Measurements from ENCODE around the gene TMEM132C.

Gene TMEM132C

DNA sequence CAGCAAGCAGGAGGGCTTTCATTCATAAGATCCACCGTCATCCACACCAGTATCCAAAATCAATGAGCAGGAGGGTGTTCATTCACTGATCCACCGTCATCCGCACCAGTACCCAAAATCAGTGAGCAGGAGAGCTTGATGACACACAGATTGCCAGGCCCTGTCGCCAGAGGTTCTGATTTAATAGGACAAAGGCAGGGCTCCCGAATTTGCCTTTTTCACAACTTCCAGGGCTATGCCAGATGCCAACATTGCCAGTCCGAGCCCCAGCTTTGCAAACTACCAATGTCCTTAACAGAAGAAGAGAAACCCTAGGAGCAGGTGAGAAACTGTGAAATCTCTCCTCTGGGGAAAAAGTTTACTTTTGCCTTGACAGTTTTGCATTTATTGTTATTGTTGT, 441.8 kb downstream of the TMEM132C start:
- Histone ChIP-seq H3K27ac (ENCODE audit: low read depth, low read length) (no peak overlapping the region), H3K9me3 (ENCODE audit: insufficient read depth, low read length) (no peaks in the 10 kb centered on the region), H3K9ac (ENCODE audit: low read length) (no peak overlapping the region), H4K20me1 (ENCODE audit: low read depth, low read length) (no peaks in the 10 kb centered on the region), H3K9me2 (replicated peaks; ENCODE audit: insufficient read depth, low read length) (no peaks in the 10 kb centered on the region), H3K4me2 (ENCODE audit: low read depth, low read length, poor library complexity, severe bottlenecking) (no peak overlapping the region), H3K79me2 (ENCODE audit: insufficient read depth, low read length) (no peaks in the 10 kb centered on the region), H3F3A (ENCODE audit: insufficient read depth) (no peaks in the 10 kb centered on the region), H2AFZ (ENCODE audit: low read depth, low read length, severe bottlenecking) (no peak overlapping the region), H3K36me3 (ENCODE audit: low read length) (no peaks in the 10 kb centered on the region), H3K27me3 (ENCODE audit: low read length) (no peaks in the 10 kb centered on the region), H3K4me3 (ENCODE audit: insufficient read depth, low read length, poor library complexity, severe bottlenecking) (no peak overlapping the region)
- no peak for TF ChIP-seq EZH2phosphoT487 (conservative IDR thresholded peaks at IDR 0.05; ENCODE audit: low read length)
- TF ChIP-seq, protein P1, sequence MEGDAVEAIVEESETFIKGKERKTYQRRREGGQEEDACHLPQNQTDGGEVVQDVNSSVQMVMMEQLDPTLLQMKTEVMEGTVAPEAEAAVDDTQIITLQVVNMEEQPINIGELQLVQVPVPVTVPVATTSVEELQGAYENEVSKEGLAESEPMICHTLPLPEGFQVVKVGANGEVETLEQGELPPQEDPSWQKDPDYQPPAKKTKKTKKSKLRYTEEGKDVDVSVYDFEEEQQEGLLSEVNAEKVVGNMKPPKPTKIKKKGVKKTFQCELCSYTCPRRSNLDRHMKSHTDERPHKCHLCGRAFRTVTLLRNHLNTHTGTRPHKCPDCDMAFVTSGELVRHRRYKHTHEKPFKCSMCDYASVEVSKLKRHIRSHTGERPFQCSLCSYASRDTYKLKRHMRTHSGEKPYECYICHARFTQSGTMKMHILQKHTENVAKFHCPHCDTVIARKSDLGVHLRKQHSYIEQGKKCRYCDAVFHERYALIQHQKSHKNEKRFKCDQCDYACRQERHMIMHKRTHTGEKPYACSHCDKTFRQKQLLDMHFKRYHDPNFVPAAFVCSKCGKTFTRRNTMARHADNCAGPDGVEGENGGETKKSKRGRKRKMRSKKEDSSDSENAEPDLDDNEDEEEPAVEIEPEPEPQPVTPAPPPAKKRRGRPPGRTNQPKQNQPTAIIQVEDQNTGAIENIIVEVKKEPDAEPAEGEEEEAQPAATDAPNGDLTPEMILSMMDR (IDR thresholded peaks at IDR 0.05; ENCODE audit: insufficient read depth, low read length, poor library complexity, severe bottlenecking) = no peak

DNA sequence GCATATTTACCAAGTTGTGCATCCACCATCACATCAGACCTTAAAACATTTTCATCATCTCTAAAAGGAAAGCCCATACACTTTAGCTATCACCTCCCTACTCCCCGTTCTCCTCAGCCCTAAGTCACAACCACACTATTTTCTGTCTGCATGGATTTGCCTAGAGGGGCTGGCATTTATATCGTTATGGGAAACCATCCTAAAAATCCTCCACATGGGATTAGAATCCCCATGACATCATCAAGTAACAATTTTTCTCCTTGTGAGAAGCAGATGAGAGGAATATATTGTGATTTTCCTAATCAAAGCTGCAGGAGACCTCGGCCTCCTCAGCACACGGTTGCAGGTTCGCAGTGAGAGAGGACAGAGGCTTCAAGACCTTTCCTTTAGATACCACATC, 442.7 kb downstream of the TMEM132C start:
- TF ChIP-seq EZH2phosphoT487 (conservative IDR thresholded peaks at IDR 0.05; ENCODE audit: low read length) = no peak
- TF ChIP-seq, protein P1 (IDR thresholded peaks at IDR 0.05; ENCODE audit: insufficient read depth, low read length, poor library complexity, severe bottlenecking) = no peak
- H3K27ac ChIP-seq (ENCODE audit: low read depth, low read length) = no peak overlapping the region
- H3K9ac ChIP-seq (ENCODE audit: low read length) = no peak overlapping the region
- H3K36me3 ChIP-seq (ENCODE audit: low read length) = no peaks in the 10 kb centered on the region
- H3K27me3 ChIP-seq (ENCODE audit: low read length) = no peaks in the 10 kb centered on the region
- no peaks in the 10 kb centered on the region for H3K79me2 ChIP-seq (ENCODE audit: insufficient read depth, low read length)
- no peaks in the 10 kb centered on the region for H4K20me1 ChIP-seq (ENCODE audit: low read depth, low read length)
- no peaks in the 10 kb centered on the region for H3K9me2 ChIP-seq (replicated peaks; ENCODE audit: insufficient read depth, low read length)
- no peaks in the 10 kb centered on the region for H3K9me3 ChIP-seq (ENCODE audit: insufficient read depth, low read length)
- no peak overlapping the region for H3K4me2 ChIP-seq (ENCODE audit: low read depth, low read length, poor library complexity, severe bottlenecking)
- no peak overlapping the region for H3K4me3 ChIP-seq (ENCODE audit: insufficient read depth, low read length, poor library complexity, severe bottlenecking)
- no peak overlapping the region for H2AFZ ChIP-seq (ENCODE audit: low read depth, low read length, severe bottlenecking)
- H3F3A ChIP-seq (ENCODE audit: insufficient read depth) = no peaks in the 10 kb centered on the region

DNA sequence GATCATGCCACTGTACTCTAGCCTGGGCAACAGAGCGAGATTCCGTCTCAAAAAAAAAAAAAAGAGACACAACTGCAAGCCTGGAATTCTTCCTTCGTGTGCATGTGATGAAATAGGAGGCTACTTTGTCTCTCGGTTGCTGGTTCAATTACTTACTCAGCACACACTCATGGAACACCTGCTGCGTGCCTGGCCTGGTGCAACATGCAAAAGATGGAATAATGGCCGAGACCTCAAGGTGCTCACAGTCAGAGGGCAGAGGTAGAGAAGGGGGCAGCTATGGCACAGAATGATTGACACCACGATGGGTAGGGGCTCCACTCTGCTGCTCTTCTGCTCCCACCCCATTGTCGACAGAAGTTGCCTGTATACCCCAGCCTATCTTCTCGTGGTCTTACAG, 444.5 kb downstream of the TMEM132C start:
- Histone ChIP-seq H3K27me3 (ENCODE audit: low read length) (no peaks in the 10 kb centered on the region), H3K27ac (ENCODE audit: low read depth, low read length) (no peak overlapping the region), H3K4me3 (ENCODE audit: insufficient read depth, low read length, poor library complexity, severe bottlenecking) (no peak overlapping the region), H3K36me3 (ENCODE audit: low read length) (no peaks in the 10 kb centered on the region), H3K9me3 (ENCODE audit: insufficient read depth, low read length) (no peaks in the 10 kb centered on the region), H3K9me2 (replicated peaks; ENCODE audit: insufficient read depth, low read length) (no peaks in the 10 kb centered on the region), H3F3A (ENCODE audit: insufficient read depth) (no peaks in the 10 kb centered on the region), H2AFZ (ENCODE audit: low read depth, low read length, severe bottlenecking) (no peak overlapping the region), H3K9ac (ENCODE audit: low read length) (no peak overlapping the region), H3K4me2 (ENCODE audit: low read depth, low read length, poor library complexity, severe bottlenecking) (no peak overlapping the region), H3K79me2 (ENCODE audit: insufficient read depth, low read length) (no peaks in the 10 kb centered on the region), H4K20me1 (ENCODE audit: low read depth, low read length) (no peaks in the 10 kb centered on the region)
- TF ChIP-seq EZH2phosphoT487 (conservative IDR thresholded peaks at IDR 0.05; ENCODE audit: low read length) = no peak
- TF ChIP-seq, protein P1 (IDR thresholded peaks at IDR 0.05; ENCODE audit: insufficient read depth, low read length, poor library complexity, severe bottlenecking) = no peak
